ENCODE data around the gene KAZN. TPM values are rescaled to one million over a fixed set of nuclear protein-coding genes. Genes with fewer than 3 reads are reported as not detected.

The KAZN gene
- total and polyA plus RNA-seq, 2 donors (not counting 1 experiment from before 2014, with no cell fraction given) = 3.4 to 5.0 TPM

GRCh38 chr1:14603645-14604044 is 5.2 kb downstream of the KAZN start:
- no peak overlapping the region for H2AFZ ChIP-seq (ENCODE audit: low read length)
- no peak for DNase-seq (ENCODE audit: low read depth in 2 of 2)
- H3K4me3 ChIP-seq (replicated peaks in 1 of 4; ENCODE audit: control extremely low read depth in 1 of 4, insufficient read depth in 1 of 4, low read depth in 3 of 4, low read length in 4 of 4) = no peak overlapping the region
- peaks cover 8% of the 10 kb centered on the region for H3K27me3 ChIP-seq (ENCODE audit: control insufficient read depth, insufficient read depth, low read length)
- H3K9ac ChIP-seq (ENCODE audit: insufficient read depth, low read length) = no peak overlapping the region
- no peaks in the 10 kb centered on the region for H3K4me1 ChIP-seq (ENCODE audit: control insufficient read depth, extremely low read depth, insufficient read depth, low read length)
- no peak overlapping the region for H3K27ac ChIP-seq (ENCODE audit: insufficient read depth, low read length)
- no peaks in the 10 kb centered on the region for H3K36me3 ChIP-seq (ENCODE audit: control insufficient read depth, insufficient read depth, low read length)
- no peaks in the 10 kb centered on the region for H4K20me1 ChIP-seq (ENCODE audit: control insufficient read depth, extremely low read depth, insufficient read depth, low read length)
- H3K9me3 ChIP-seq (ENCODE audit: control insufficient read depth, insufficient read depth, low read depth, low read length) = no peaks in the 10 kb centered on the region
- H3K79me2 ChIP-seq (ENCODE audit: control insufficient read depth, insufficient read depth, low read length) = no peaks in the 10 kb centered on the region
- no peak overlapping the region for H3K4me2 ChIP-seq (ENCODE audit: extremely low read depth, insufficient read depth, low read length)
- TF ChIP-seq EZH2 (IDR thresholded peaks at IDR 0.05; ENCODE audit: low read length, missing control alignments) (no peak), CTCF (conservative IDR thresholded peaks at IDR 0.05 in 1 of 2, IDR thresholded peaks at IDR 0.05 in 1 of 2; ENCODE audit: low read depth in 1 of 2, low read length in 2 of 2) (no peak)

- no peak overlapping the region for H3K4me3 ChIP-seq (replicated peaks in 1 of 4; ENCODE audit: control extremely low read depth in 1 of 4, insufficient read depth in 1 of 4, low read depth in 3 of 4, low read length in 4 of 4)
- H3K79me2 ChIP-seq (ENCODE audit: control insufficient read depth, insufficient read depth, low read length) = no peaks in the 10 kb centered on the region
- H3K9ac ChIP-seq (ENCODE audit: insufficient read depth, low read length) = no peak overlapping the region
- H2AFZ ChIP-seq (ENCODE audit: low read length) = no peak overlapping the region
- H3K4me1 ChIP-seq (ENCODE audit: control insufficient read depth, extremely low read depth, insufficient read depth, low read length) = no peaks in the 10 kb centered on the region
- no peak overlapping the region for H3K27ac ChIP-seq (ENCODE audit: insufficient read depth, low read length)
- no peaks in the 10 kb centered on the region for H3K36me3 ChIP-seq (ENCODE audit: control insufficient read depth, insufficient read depth, low read length)
- peaks cover 7% of the 10 kb centered on the region for H3K27me3 ChIP-seq (ENCODE audit: control insufficient read depth, insufficient read depth, low read length)
- no peaks in the 10 kb centered on the region for H4K20me1 ChIP-seq (ENCODE audit: control insufficient read depth, extremely low read depth, insufficient read depth, low read length)
- no peak overlapping the region for H3K4me2 ChIP-seq (ENCODE audit: extremely low read depth, insufficient read depth, low read length)
- H3K9me3 ChIP-seq (ENCODE audit: control insufficient read depth, insufficient read depth, low read depth, low read length) = no peaks in the 10 kb centered on the region
- TF ChIP-seq EZH2 (IDR thresholded peaks at IDR 0.05; ENCODE audit: low read length, missing control alignments) (no peak), CTCF (conservative IDR thresholded peaks at IDR 0.05 in 1 of 2, IDR thresholded peaks at IDR 0.05 in 1 of 2; ENCODE audit: low read depth in 1 of 2, low read length in 2 of 2) (no peak)
- no peak for DNase-seq (ENCODE audit: low read depth in 2 of 2)
These were observed 5.9 kb downstream of the KAZN start for GRCh38 chr1:14604414-14604813.

- TF ChIP-seq EZH2 (IDR thresholded peaks at IDR 0.05; ENCODE audit: low read length, missing control alignments) (no peak), CTCF (conservative IDR thresholded peaks at IDR 0.05 in 1 of 2, IDR thresholded peaks at IDR 0.05 in 1 of 2; ENCODE audit: low read depth in 1 of 2, low read length in 2 of 2) (no peak)
- Histone ChIP-seq H4K20me1 (ENCODE audit: control insufficient read depth, extremely low read depth, insufficient read depth, low read length) (no peaks in the 10 kb centered on the region), H3K79me2 (ENCODE audit: control insufficient read depth, insufficient read depth, low read length) (no peaks in the 10 kb centered on the region), H3K27ac (ENCODE audit: insufficient read depth, low read length) (no peak overlapping the region), H2AFZ (ENCODE audit: low read length) (no peak overlapping the region), H3K36me3 (ENCODE audit: control insufficient read depth, insufficient read depth, low read length) (no peaks in the 10 kb centered on the region), H3K4me1 (ENCODE audit: control insufficient read depth, extremely low read depth, insufficient read depth, low read length) (no peaks in the 10 kb centered on the region), H3K9me3 (ENCODE audit: control insufficient read depth, insufficient read depth, low read depth, low read length) (no peaks in the 10 kb centered on the region), H3K27me3 (ENCODE audit: control insufficient read depth, insufficient read depth, low read length) (no peaks in the 10 kb centered on the region), H3K4me2 (ENCODE audit: extremely low read depth, insufficient read depth, low read length) (no peak overlapping the region), H3K9ac (ENCODE audit: insufficient read depth, low read length) (no peak overlapping the region), H3K4me3 (replicated peaks in 1 of 4; ENCODE audit: control extremely low read depth in 1 of 4, insufficient read depth in 1 of 4, low read depth in 3 of 4, low read length in 4 of 4) (no peak overlapping the region)
- no peak for DNase-seq (ENCODE audit: low read depth in 2 of 2)
These were observed 7.5 kb downstream of the KAZN start for GRCh38 chr1:14605945-14606344.

Measured in fibroblast of lung (primary cell).